GM18870 (cell line): ENCODE measurements around the gene CLDN15.
"Not testable (repeated sequence)": the region's sequence is repeated elsewhere in the genome, so short reads cannot be mapped to it uniquely, and the experiment has no call there.

Source experiments
- ATAC-seq: cut with Tn5 transposase; IDR thresholded peaks from one replicate; pipeline ENCODE4 v1.9.1; 2021; ENCODE audit warnings: moderate library complexity; ENCODE audit not compliant: unreplicated experiment

Gene CLDN15

GRCh38 chr7:101200504-101200861, 37.1 kb downstream of the CLDN15 start:
- ATAC-seq: no peak

GRCh38 chr7:101199522-101199921, 38.1 kb downstream of the CLDN15 start:
- not testable (repeated sequence) for ATAC-seq

GRCh38 chr7:101198476-101198875, 39.1 kb downstream of the CLDN15 start:
- ATAC-seq: no peak

GRCh38 chr7:101197991-101198390, 39.6 kb downstream of the CLDN15 start:
- ATAC-seq: no peak

- ATAC-seq: no peak
Observed at GRCh38 chr7:101195884-101196283, 41.7 kb downstream of the CLDN15 start.

GRCh38 chr7:101189109-101189508, 48.5 kb downstream of the CLDN15 start:
- ATAC-seq: no peak

- no peak for ATAC-seq
Observed at GRCh38 chr7:101186844-101187428, 50.7 kb downstream of the CLDN15 start.

- no peak for ATAC-seq
Observed at GRCh38 chr7:101186194-101186593, 51.4 kb downstream of the CLDN15 start.

- ATAC-seq: no peak
Observed at GRCh38 chr7:101185258-101185839, 52.3 kb downstream of the CLDN15 start.
